Ectodermal cell (in vitro differentiated cells): ENCODE data around the gene KDM3A.

ENCODE experiments used
- H3K27ac ChIP-seq: 2 replicates; pipeline ENCODE4 v1.7.0; 2013; ENCODE audit warnings: mild to moderate bottlenecking, low read depth, low read length; ENCODE audit not compliant: insufficient read depth, poor library complexity, severe bottlenecking
- H3K27me3 ChIP-seq: 2 replicates; pipeline ENCODE4 v1.7.0; 2013; ENCODE audit warnings: mild to moderate bottlenecking, low read length; ENCODE audit not compliant: insufficient read depth, control insufficient read depth, poor library complexity, severe bottlenecking
- H3K36me3 ChIP-seq: one replicate; pipeline ENCODE4 v1.7.0; 2013; ENCODE audit warnings: low read length; ENCODE audit not compliant: control insufficient read depth, insufficient read depth
- H3K4me1 ChIP-seq: one replicate; pipeline ENCODE4 v1.7.0; 2013; ENCODE audit warnings: low read length; ENCODE audit not compliant: control insufficient read depth, insufficient read depth
- H3K4me3 ChIP-seq: 2 replicates; pipeline ENCODE4 v1.7.0; 2013; ENCODE audit warnings: low read depth, low read length, control low read depth; ENCODE audit not compliant: insufficient read depth
- H3K9me3 ChIP-seq: 2 replicates; pipeline ENCODE4 v1.7.0; 2013; ENCODE audit warnings: mild to moderate bottlenecking, low read length, moderate library complexity; ENCODE audit not compliant: control insufficient read depth
- WGBS, 2 experiments: methylation state at CpG; one replicate each; pipeline ENCODE4 v1.1.7; 2013; ENCODE audit warnings: missing lambda C conversion rate in 2 of 2; 5-methylcytosine and 5-hydroxymethylcytosine counted together

KDM3A gene

DNA sequence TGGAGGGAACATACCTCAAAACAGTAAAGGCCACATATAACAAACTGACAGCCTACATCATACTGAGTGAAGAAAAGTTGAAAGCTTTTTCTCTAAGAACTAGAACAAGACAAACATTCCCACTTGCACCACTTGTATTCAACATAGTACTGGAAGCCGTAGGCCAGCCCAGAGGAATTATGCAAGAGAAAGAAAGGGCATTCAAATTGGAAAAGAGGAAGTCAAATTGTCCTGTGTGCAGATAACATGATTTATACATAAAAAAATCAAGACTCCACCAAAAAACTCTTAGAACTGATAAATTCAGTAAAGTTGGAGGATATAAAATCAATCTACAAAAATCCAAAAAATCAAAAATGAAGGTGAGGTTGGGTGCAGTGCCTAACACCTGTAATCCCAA, 8.0 kb upstream of the KDM3A start:
- 86% methylated on average over 1 of the region's 1 CpG; no CpG with 5 or more reads in 1 of the 2 experiments for WGBS, 2 experiments
- Histone ChIP-seq H3K36me3 (no peaks in the 10 kb centered on the region), H3K9me3 (no peaks in the 10 kb centered on the region), H3K27me3 (no peaks in the 10 kb centered on the region), H3K4me1 (no peaks in the 10 kb centered on the region), H3K27ac (no peak overlapping the region), H3K4me3 (no peak overlapping the region)

- H3K4me3 ChIP-seq: no peak overlapping the region
Observed at GRCh38 chr2:86434290-86434689, 6.9 kb upstream of the KDM3A start.

DNA sequence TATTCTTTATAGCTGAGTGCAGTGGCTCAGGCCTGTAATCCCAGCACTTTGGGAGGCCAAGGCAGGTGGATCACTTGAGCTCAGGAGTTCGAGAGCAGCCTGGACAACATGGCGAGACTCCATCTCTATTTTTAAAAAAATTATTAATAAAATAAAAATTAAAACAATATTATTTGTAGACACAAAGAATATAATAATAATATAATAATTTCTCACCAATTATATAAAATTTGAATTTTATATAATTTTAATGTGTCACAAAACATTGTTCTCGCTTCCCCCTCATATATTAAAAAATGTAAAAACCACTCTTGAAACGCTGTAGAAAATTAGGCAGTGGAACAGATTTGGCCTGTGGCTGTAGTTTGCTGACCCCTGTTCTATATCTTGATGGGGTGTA, 5.6 kb upstream of the KDM3A start:
- H3K27ac ChIP-seq: no peak overlapping the region
- H3K4me1 ChIP-seq: no peaks in the 10 kb centered on the region
- H3K9me3 ChIP-seq: peaks cover 4% of the 10 kb centered on the region
- no peak overlapping the region for H3K4me3 ChIP-seq
- H3K36me3 ChIP-seq: no peaks in the 10 kb centered on the region
- WGBS, 2 experiments: 92 to 100% methylated on average over 1 to 2 of the region's 4 CpGs
- no peaks in the 10 kb centered on the region for H3K27me3 ChIP-seq

More at GRCh38 chr2:86434290-86434689, 6.9 kb upstream of the KDM3A start:
- no peaks in the 10 kb centered on the region for H3K9me3 ChIP-seq
- H3K4me1 ChIP-seq: no peaks in the 10 kb centered on the region
- no peaks in the 10 kb centered on the region for H3K36me3 ChIP-seq
- H3K27me3 ChIP-seq: no peaks in the 10 kb centered on the region
- no peak overlapping the region for H3K27ac ChIP-seq

- no peaks in the 10 kb centered on the region for H3K4me1 ChIP-seq
- no peak overlapping the region for H3K27ac ChIP-seq
- H3K4me3 ChIP-seq: no peak overlapping the region
- H3K27me3 ChIP-seq: no peaks in the 10 kb centered on the region
- H3K36me3 ChIP-seq: no peaks in the 10 kb centered on the region
- H3K9me3 ChIP-seq: peaks cover 4% of the 10 kb centered on the region
Observed at GRCh38 chr2:86436328-86436727, 4.8 kb upstream of the KDM3A start.

DNA sequence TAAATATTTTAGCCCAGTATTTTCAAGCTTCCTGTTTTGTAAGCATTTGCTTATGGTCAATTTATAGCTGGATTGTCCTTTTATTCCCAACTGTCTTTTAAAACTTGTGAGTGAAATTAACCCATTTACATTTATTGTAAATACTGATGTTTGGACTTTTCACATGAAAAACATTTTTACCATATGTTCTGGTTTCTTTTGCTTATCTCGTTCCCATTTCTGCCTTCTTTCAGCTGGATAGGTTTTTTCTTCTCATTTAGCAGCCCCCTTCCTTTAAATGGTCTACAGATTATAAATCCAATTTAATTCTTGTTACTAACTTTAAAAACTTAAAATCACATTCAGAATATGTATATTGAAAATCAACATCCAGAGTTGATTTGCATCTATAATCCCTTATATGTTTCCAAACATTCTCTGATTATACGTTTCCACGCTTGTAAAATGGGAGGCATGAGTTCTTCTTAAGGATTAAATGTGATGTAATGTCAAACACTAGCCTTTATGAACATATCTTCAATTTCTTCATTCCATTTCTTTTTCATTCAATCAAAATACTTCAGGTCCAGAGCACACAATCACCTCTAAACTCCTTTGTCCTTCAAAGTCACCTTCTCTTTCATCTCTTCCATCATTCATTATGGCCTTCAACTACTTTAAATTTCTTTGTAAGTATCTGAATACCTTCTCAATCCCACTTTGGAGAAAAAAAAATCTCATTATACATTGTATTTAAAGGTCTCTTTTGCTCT, 1.1 kb upstream of the KDM3A start:
- WGBS, 2 experiments: 97 to 100% methylated on average over 1 to 3 of the region's 3 CpGs
- Histone ChIP-seq H3K4me1 (peaks cover 10% of the 10 kb centered on the region), H3K27ac (peak overlapping the region; percentile 99), H3K36me3 (no peaks in the 10 kb centered on the region), H3K4me3 (no peak overlapping the region), H3K9me3 (peaks cover 4% of the 10 kb centered on the region), H3K27me3 (no peaks in the 10 kb centered on the region)

DNA sequence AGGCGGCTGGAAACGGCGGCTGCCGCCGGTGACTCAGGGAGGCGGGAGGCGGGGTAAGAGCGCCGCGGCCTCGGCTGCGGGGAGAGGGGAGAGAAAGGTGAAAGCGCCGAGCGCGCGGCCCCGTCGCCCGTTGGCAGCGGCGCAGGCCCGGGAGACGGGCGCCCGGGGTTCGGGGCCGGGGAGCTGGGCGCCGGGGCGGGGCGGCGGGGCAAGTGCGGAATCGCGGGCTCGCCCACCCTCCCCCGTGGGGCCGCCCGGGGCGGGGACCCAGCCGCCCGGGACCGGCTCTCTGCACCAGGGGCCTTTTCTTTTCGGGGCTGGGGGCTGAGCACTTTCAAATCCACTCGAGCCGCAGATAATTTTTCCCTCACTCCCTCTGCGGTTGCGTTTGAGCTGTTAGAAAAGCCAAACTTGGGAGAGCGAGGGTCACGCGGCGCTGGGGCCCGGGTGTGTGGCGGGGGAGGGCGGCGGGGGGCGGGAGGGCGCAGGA, 266 bp downstream of the KDM3A start:
- Histone ChIP-seq H3K4me3 (peak overlapping the region; percentile 69), H3K36me3 (no peaks in the 10 kb centered on the region), H3K27ac (peak overlapping the region; percentile 48), H3K4me1 (peaks cover 10% of the 10 kb centered on the region), H3K9me3 (peaks cover 4% of the 10 kb centered on the region), H3K27me3 (no peaks in the 10 kb centered on the region)
- WGBS, 2 experiments: 0% methylated on average over 59 of the region's 59 CpGs

- peaks cover 4% of the 10 kb centered on the region for H3K9me3 ChIP-seq
- peak overlapping the region; percentile 69 for H3K4me3 ChIP-seq
- WGBS, 2 experiments: 1% methylated on average over 53 of the region's 53 CpGs
- peak overlapping the region; percentile 78 for H3K27ac ChIP-seq
- peaks cover 10% of the 10 kb centered on the region for H3K4me1 ChIP-seq
- no peaks in the 10 kb centered on the region for H3K36me3 ChIP-seq
- no peaks in the 10 kb centered on the region for H3K27me3 ChIP-seq
Observed at GRCh38 chr2:86441882-86442641, 891 bp downstream of the KDM3A start.

DNA sequence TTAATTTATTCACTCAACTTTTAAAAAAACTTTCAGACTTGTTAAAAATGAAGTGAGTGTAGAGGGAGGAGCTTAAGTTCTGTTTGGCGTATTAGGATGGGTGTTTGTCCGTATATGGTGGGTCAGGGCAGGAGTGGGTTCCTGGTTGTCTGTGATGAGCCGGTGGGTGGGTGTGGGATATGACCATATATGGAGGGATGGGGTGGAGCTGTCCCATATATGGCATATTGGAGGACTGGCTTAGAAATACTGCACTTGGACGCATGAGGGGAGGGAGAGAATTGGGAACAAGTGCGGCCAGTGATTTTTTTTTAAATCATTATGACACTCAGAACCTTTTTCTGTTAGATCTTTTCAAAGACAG, 1.5 kb downstream of the KDM3A start:
- WGBS, 2 experiments: 9 to 29% methylated on average over 4 to 5 of the region's 5 CpGs
- Histone ChIP-seq H3K4me1 (peaks cover 10% of the 10 kb centered on the region), H3K27me3 (no peaks in the 10 kb centered on the region), H3K4me3 (peak overlapping the region; percentile 69), H3K9me3 (peaks cover 4% of the 10 kb centered on the region), H3K27ac (peak overlapping the region; percentile 78), H3K36me3 (no peaks in the 10 kb centered on the region)

- H3K4me1 ChIP-seq: peaks cover 10% of the 10 kb centered on the region
- peaks cover 4% of the 10 kb centered on the region for H3K9me3 ChIP-seq
- H3K36me3 ChIP-seq: no peaks in the 10 kb centered on the region
- no peak overlapping the region for H3K4me3 ChIP-seq
- no peak overlapping the region for H3K27ac ChIP-seq
- H3K27me3 ChIP-seq: no peaks in the 10 kb centered on the region
- 90 to 95% methylated on average over 6 to 7 of the region's 7 CpGs for WGBS, 2 experiments
Observed at GRCh38 chr2:86443631-86444350, 2.6 kb downstream of the KDM3A start.

GRCh38 chr2:86445436-86445835, 4.3 kb downstream of the KDM3A start:
- 95 to 96% methylated on average over 4 of the region's 4 CpGs for WGBS, 2 experiments
- Histone ChIP-seq H3K9me3 (no peaks in the 10 kb centered on the region), H3K27me3 (no peaks in the 10 kb centered on the region), H3K4me3 (no peak overlapping the region), H3K27ac (no peak overlapping the region), H3K36me3 (peaks cover 1% of the 10 kb centered on the region), H3K4me1 (peaks cover 10% of the 10 kb centered on the region)
